Thoracic aorta (tissue), 2 donors: ENCODE data around the gene MAGI1. TPM values are rescaled to one million over a fixed set of nuclear protein-coding genes. Genes with fewer than 3 reads are reported as not detected.

Source experiments
- ATAC-seq: fragments of 150-250 bp; one replicate; pipeline ENCODE4 v1.8.0; 2017; ENCODE audit warnings: low read depth; ENCODE audit not compliant: insufficient number of reproducible peaks, low FRiP score
- DNase-seq: peaks from one replicate; pipeline ENCODE4 v3.0.0-alpha.2; 2020; ENCODE audit warnings: low spot score
- H3K27ac ChIP-seq, 2 donors: fragments of 200-600 bp; sonication (generic); 1 replicate in 1 of 2; 2 replicates in 1 of 2; pipeline ENCODE4 v1.5.1; 2016; ENCODE audit warnings: mild to moderate bottlenecking in 2 of 2, moderate library complexity in 2 of 2
- H3K27me3 ChIP-seq: fragments of 200-600 bp; sonication (generic); replicated peaks from 2 replicates; pipeline ENCODE4 v1.6.0; 2016; ENCODE audit warnings: mild to moderate bottlenecking; ENCODE audit not compliant: insufficient read depth
- H3K36me3 ChIP-seq: fragments of 200-600 bp; sonication (generic); one replicate; pipeline ENCODE4 v1.5.1; 2016
- H3K4me1 ChIP-seq, 2 donors: fragments of 200-600 bp; sonication (generic); 1 replicate in 1 of 2; 2 replicates in 1 of 2; pipeline versions ENCODE4 v1.5.1 to v1.6.0; 2016; ENCODE audit warnings: low read depth in 2 of 2, mild to moderate bottlenecking in 1 of 2; ENCODE audit not compliant: control insufficient read depth in 1 of 2
- H3K4me3 ChIP-seq: fragments of 200-600 bp; sonication (generic); 2 replicates; pipeline ENCODE4 v1.5.1; 2016; ENCODE audit warnings: mild to moderate bottlenecking
- H3K9me3 ChIP-seq: fragments of 200-600 bp; sonication (generic); 2 replicates; pipeline ENCODE4 v1.5.1; 2016
- CTCF ChIP-seq: fragments of 200-600 bp; sonication (generic); IDR thresholded peaks from one replicate; pipeline ENCODE4 v1.5.1; 2019; ENCODE audit warnings: antibody characterized with exemption
- total RNA-seq, 2 donors: library from RNA; depleted of rRNA; stranded (reverse); fragments of >200 nt; gene quantifications; one replicate each; pipeline versions ENCODE4 v1.1.0 to v1.2.3, GENCODE V29; 2016

MAGI1 gene
- total RNA-seq, 2 donors from 2014 or later, result 48.2 to 88.5 TPM

GRCh38 chr3:65788461-65788860 is 250.3 kb downstream of the MAGI1 start:
- H3K27me3 ChIP-seq, result no peaks in the 10 kb centered on the region
- H3K27ac ChIP-seq, result no peak overlapping the region
- H3K9me3 ChIP-seq, result no peaks in the 10 kb centered on the region
- ATAC-seq, result no peak
- no peak overlapping the region for H3K4me3 ChIP-seq
- DNase-seq, result no peak
- peaks cover 0 to 37% of the 10 kb centered on the region in 2 donors for H3K4me1 ChIP-seq
- H3K36me3 ChIP-seq, result no peaks in the 10 kb centered on the region
- TF ChIP-seq CTCF, result no peak

GRCh38 chr3:65787827-65788226 is 250.9 kb downstream of the MAGI1 start:
- Histone ChIP-seq H3K9me3 (no peaks in the 10 kb centered on the region), H3K36me3 (no peaks in the 10 kb centered on the region), H3K27me3 (no peaks in the 10 kb centered on the region), H3K4me3 (no peak overlapping the region), H3K4me1 (peaks cover 0 to 37% of the 10 kb centered on the region in 2 donors), H3K27ac (peak overlapping the region; percentile 8 to 42)
- no peak for DNase-seq
- ATAC-seq, result no peak
- TF ChIP-seq CTCF, result no peak

- no peak for DNase-seq
- ATAC-seq, result no peak
- Histone ChIP-seq H3K4me1 (peaks cover 0 to 37% of the 10 kb centered on the region in 2 donors), H3K36me3 (no peaks in the 10 kb centered on the region), H3K27ac (peak overlapping the region; percentile 42 to 68), H3K9me3 (no peaks in the 10 kb centered on the region), H3K4me3 (no peak overlapping the region), H3K27me3 (no peaks in the 10 kb centered on the region)
- TF ChIP-seq CTCF, result no peak
Observed at GRCh38 chr3:65787340-65787739, 251.4 kb downstream of the MAGI1 start.

- ATAC-seq, result no peak
- Histone ChIP-seq H3K27me3 (no peaks in the 10 kb centered on the region), H3K4me1 (peaks cover 0 to 37% of the 10 kb centered on the region in 2 donors), H3K27ac (peak overlapping the region; percentile 42 to 68), H3K9me3 (no peaks in the 10 kb centered on the region), H3K4me3 (no peak overlapping the region), H3K36me3 (no peaks in the 10 kb centered on the region)
- DNase-seq, result no peak
- TF ChIP-seq CTCF, result no peak
Observed at GRCh38 chr3:65786890-65787289, 251.8 kb downstream of the MAGI1 start.

GRCh38 chr3:65785065-65785645 is 253.6 kb downstream of the MAGI1 start:
- Histone ChIP-seq H3K9me3 (no peaks in the 10 kb centered on the region), H3K27me3 (no peaks in the 10 kb centered on the region), H3K27ac (peak overlapping the region; percentile 67 to 71), H3K36me3 (no peaks in the 10 kb centered on the region), H3K4me3 (no peak overlapping the region), H3K4me1 (peaks cover 0 to 37% of the 10 kb centered on the region in 2 donors)
- ATAC-seq (no peak), DNase-seq (no peak)
- TF ChIP-seq CTCF, result peak; percentile 70
